HG02763 (cell line): ENCODE data around the gene RNMT.
A peak's percentile ranks its signal among the peaks of the same experiment; 100 is the strongest.
"Not testable (repeated sequence)": the region's sequence is repeated elsewhere in the genome, so short reads cannot be mapped to it uniquely, and the experiment has no call there.

Source experiments
- ATAC-seq: cut with Tn5 transposase; IDR thresholded peaks from one replicate; pipeline ENCODE4 v1.9.1; 2021; ENCODE audit warnings: mild to moderate bottlenecking, moderate library complexity; ENCODE audit not compliant: unreplicated experiment

Gene RNMT

GRCh38 chr18:13726232-13726971 lies at the start of gene RNMT, which contains the start of gene FAM210A:
RNMT (plus strand) TSS chr18:13726673; CDS start chr18:13731518, 4,845 bp downstream.
FAM210A (minus strand) TSS chr18:13726558; CDS start chr18:13682077, 44,481 bp downstream.
- ATAC-seq, result peak; percentile 97

- ATAC-seq, result not testable (repeated sequence)
Observed at GRCh38 chr18:13677350-13677749, 49.1 kb upstream of the RNMT start.

GRCh38 chr18:13680612-13681011 lies 45.9 kb upstream of the RNMT start:
- ATAC-seq, result no peak

GRCh38 chr18:13681701-13682100 lies 44.8 kb upstream of the RNMT start:
- ATAC-seq, result no peak

GRCh38 chr18:13684546-13684945 lies 41.9 kb upstream of the RNMT start:
- ATAC-seq, result no peak

GRCh38 chr18:13688191-13689136 lies 38.0 kb upstream of the RNMT start:
- no peak for ATAC-seq

GRCh38 chr18:13690060-13690459 lies 36.4 kb upstream of the RNMT start:
- ATAC-seq, result not testable (repeated sequence)

GRCh38 chr18:13695337-13695736 lies 31.1 kb upstream of the RNMT start:
- ATAC-seq, result not testable (repeated sequence)

- no peak for ATAC-seq
Observed at GRCh38 chr18:13696961-13697360, 29.5 kb upstream of the RNMT start.

- ATAC-seq, result no peak
Observed at GRCh38 chr18:13700153-13700552, 26.3 kb upstream of the RNMT start.

GRCh38 chr18:13703899-13704298 lies 22.6 kb upstream of the RNMT start:
- ATAC-seq, result no peak

- ATAC-seq, result no peak
Observed at GRCh38 chr18:13710414-13710831, 16.1 kb upstream of the RNMT start.

- ATAC-seq, result no peak
Observed at GRCh38 chr18:13712400-13713131, 13.9 kb upstream of the RNMT start.

GRCh38 chr18:13713455-13714055 lies 12.9 kb upstream of the RNMT start:
- ATAC-seq, result no peak

- ATAC-seq, result no peak
Observed at GRCh38 chr18:13715330-13715729, 11.1 kb upstream of the RNMT start.

- no peak for ATAC-seq
Observed at GRCh38 chr18:13716916-13717315, 9.6 kb upstream of the RNMT start.

GRCh38 chr18:13720123-13720522 lies 6.3 kb upstream of the RNMT start:
- ATAC-seq, result no peak

- ATAC-seq, result no peak
Observed at GRCh38 chr18:13720847-13721246, 5.6 kb upstream of the RNMT start.

GRCh38 chr18:13725566-13726231 lies 774 bp upstream of the RNMT start:
- no peak for ATAC-seq

GRCh38 chr18:13726972-13727331 lies 479 bp downstream of the RNMT start:
- ATAC-seq, result peak; percentile 1
